DOHH2 (cell line): Measurements from ENCODE around the gene NLGN1.
"Not testable (repeated sequence)": the region's sequence is repeated elsewhere in the genome, so short reads cannot be mapped to it uniquely, and the experiment has no call there.

Experiments
- H3F3A ChIP-seq: fragments of 200-600 bp; sonication (generic), shearing (Covaris generic); 2 replicates; pipeline ENCODE4 v1.6.0; 2016; ENCODE audit warnings: antibody characterized with exemption, mild to moderate bottlenecking; ENCODE audit not compliant: control insufficient read depth, insufficient read depth
- H3K27ac ChIP-seq: fragments of 200-600 bp; sonication (generic); 2 replicates; pipeline ENCODE4 v1.5.1; 2014; ENCODE audit warnings: low read depth, mild to moderate bottlenecking, low read length, moderate library complexity
- H3K27me3 ChIP-seq: fragments of 200-600 bp; sonication (generic); 2 replicates; pipeline ENCODE4 v1.6.1; 2014; ENCODE audit warnings: mild to moderate bottlenecking, low read length, mixed read lengths; ENCODE audit not compliant: control insufficient read depth
- H3K36me3 ChIP-seq: fragments of 200-600 bp; sonication (generic); 2 replicates; pipeline ENCODE4 v1.6.1; 2014; ENCODE audit warnings: mild to moderate bottlenecking, low read length, moderate library complexity, mixed read lengths; ENCODE audit not compliant: control insufficient read depth
- H3K4me1 ChIP-seq: fragments of 200-600 bp; sonication (generic); 2 replicates; pipeline ENCODE4 v1.6.1; 2014; ENCODE audit warnings: mild to moderate bottlenecking, low read length, mixed read lengths; ENCODE audit not compliant: control insufficient read depth
- H3K4me2 ChIP-seq: fragments of 200-600 bp; sonication (generic); 2 replicates; pipeline ENCODE4 v1.6.0; 2014; ENCODE audit warnings: mild to moderate bottlenecking, low read length, moderate library complexity
- H3K4me3 ChIP-seq: fragments of 200-600 bp; sonication (generic); 2 replicates; pipeline ENCODE4 v1.5.1; 2014; ENCODE audit warnings: mild to moderate bottlenecking, low read length, mixed read lengths
- H3K79me2 ChIP-seq: fragments of 200-600 bp; sonication (generic); 2 replicates; pipeline ENCODE4 v1.6.1; 2014; ENCODE audit warnings: mild to moderate bottlenecking, low read length, mixed read lengths; ENCODE audit not compliant: control insufficient read depth
- H3K9me2 ChIP-seq: fragments of 200-600 bp; sonication (generic); replicated peaks from 2 replicates; pipeline ENCODE4 v1.6.1; 2014; ENCODE audit warnings: mild to moderate bottlenecking, low read length, mixed read lengths; ENCODE audit not compliant: control insufficient read depth
- H3K9me3 ChIP-seq: fragments of 200-600 bp; sonication (generic); 2 replicates; pipeline ENCODE4 v1.6.1; 2014; ENCODE audit warnings: antibody characterized with exemption, low read length, mixed read lengths; ENCODE audit not compliant: control insufficient read depth, insufficient read depth
- H4K20me1 ChIP-seq: fragments of 200-600 bp; sonication (generic); 2 replicates; pipeline ENCODE4 v1.6.0; 2014; ENCODE audit warnings: low read depth, mild to moderate bottlenecking, antibody characterized with exemption, low read length, moderate library complexity; ENCODE audit not compliant: control insufficient read depth, insufficient read depth
- EZH2phosphoT487 ChIP-seq: fragments of 200-600 bp; sonication (generic); IDR thresholded peaks from 2 replicates; pipeline ENCODE4 v1.6.1; 2017; ENCODE audit warnings: borderline replicate concordance, mild to moderate bottlenecking, antibody characterized with exemption, low read length, moderate library complexity, mixed read lengths
- TF ChIP-seq, protein P1 (sequence below): fragments of 200-600 bp; sonication (generic); IDR thresholded peaks from one replicate; pipeline ENCODE4 v1.5.1; 2014; ENCODE audit warnings: antibody characterized with exemption, mild to moderate bottlenecking, low read depth, low read length; ENCODE audit not compliant: poor library complexity, severe bottlenecking

The NLGN1 gene

DNA sequence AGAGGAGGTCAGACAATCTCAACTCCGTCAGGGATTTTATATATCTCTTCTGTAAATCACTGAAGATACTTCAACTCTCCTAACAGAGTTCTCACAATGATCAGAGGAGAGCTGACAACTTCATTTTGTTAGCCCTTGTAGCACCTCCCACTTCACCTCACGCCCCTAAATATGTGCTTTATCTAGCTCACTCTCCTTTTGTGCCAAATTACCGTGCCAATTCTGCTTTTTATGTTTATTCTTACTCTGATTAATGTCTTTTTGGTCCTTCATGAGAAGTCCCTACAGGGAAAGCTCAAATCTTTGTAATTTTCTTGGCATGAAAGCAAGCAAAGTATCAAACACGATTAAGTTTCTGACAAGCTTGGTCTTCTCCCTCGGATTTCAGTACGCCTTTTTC is 825.5 kb downstream of the NLGN1 start:
- H3K79me2 ChIP-seq = no peaks in the 10 kb centered on the region
- H3K27me3 ChIP-seq = no peaks in the 10 kb centered on the region
- no peaks in the 10 kb centered on the region for H4K20me1 ChIP-seq
- no peaks in the 10 kb centered on the region for H3K9me3 ChIP-seq
- H3K4me3 ChIP-seq = no peak overlapping the region
- no peaks in the 10 kb centered on the region for H3K4me1 ChIP-seq
- no peak overlapping the region for H3K4me2 ChIP-seq
- no peaks in the 10 kb centered on the region for H3F3A ChIP-seq
- TF ChIP-seq EZH2phosphoT487 = no peak
- TF ChIP-seq, protein P1, sequence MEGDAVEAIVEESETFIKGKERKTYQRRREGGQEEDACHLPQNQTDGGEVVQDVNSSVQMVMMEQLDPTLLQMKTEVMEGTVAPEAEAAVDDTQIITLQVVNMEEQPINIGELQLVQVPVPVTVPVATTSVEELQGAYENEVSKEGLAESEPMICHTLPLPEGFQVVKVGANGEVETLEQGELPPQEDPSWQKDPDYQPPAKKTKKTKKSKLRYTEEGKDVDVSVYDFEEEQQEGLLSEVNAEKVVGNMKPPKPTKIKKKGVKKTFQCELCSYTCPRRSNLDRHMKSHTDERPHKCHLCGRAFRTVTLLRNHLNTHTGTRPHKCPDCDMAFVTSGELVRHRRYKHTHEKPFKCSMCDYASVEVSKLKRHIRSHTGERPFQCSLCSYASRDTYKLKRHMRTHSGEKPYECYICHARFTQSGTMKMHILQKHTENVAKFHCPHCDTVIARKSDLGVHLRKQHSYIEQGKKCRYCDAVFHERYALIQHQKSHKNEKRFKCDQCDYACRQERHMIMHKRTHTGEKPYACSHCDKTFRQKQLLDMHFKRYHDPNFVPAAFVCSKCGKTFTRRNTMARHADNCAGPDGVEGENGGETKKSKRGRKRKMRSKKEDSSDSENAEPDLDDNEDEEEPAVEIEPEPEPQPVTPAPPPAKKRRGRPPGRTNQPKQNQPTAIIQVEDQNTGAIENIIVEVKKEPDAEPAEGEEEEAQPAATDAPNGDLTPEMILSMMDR = no peak
- H3K9me2 ChIP-seq = no peaks in the 10 kb centered on the region
- no peak overlapping the region for H3K27ac ChIP-seq
- H3K36me3 ChIP-seq = no peaks in the 10 kb centered on the region

DNA sequence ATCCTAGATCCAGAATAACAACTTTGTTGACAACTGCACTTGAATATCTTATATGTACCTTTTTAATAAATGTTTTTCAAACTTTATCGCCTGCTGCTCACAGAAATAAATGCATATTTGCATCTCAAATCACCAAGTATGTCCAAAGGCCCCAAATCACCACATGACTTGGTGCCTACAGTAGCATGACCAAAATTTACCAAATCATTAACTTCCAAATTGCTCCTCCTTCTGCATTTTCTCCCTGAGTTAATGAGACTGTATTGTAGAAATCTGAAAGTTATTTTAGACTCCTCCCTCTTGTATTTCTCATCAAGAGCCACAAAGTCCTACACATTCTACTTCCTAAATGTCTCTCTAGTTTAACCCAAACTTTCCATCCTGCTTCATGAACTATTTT is 826.1 kb downstream of the NLGN1 start:
- no peak overlapping the region for H3K4me2 ChIP-seq
- no peaks in the 10 kb centered on the region for H3K27me3 ChIP-seq
- no peaks in the 10 kb centered on the region for H3K4me1 ChIP-seq
- no peak overlapping the region for H3K27ac ChIP-seq
- no peak for TF ChIP-seq EZH2phosphoT487
- TF ChIP-seq, protein P1 = no peak
- no peaks in the 10 kb centered on the region for H3F3A ChIP-seq
- H3K36me3 ChIP-seq = no peaks in the 10 kb centered on the region
- no peaks in the 10 kb centered on the region for H3K9me2 ChIP-seq
- H3K79me2 ChIP-seq = no peaks in the 10 kb centered on the region
- no peaks in the 10 kb centered on the region for H3K9me3 ChIP-seq
- no peak overlapping the region for H3K4me3 ChIP-seq
- H4K20me1 ChIP-seq = no peaks in the 10 kb centered on the region

GRCh38 chr3:174229916-174230315 is 832.4 kb downstream of the NLGN1 start:
- no peak for TF ChIP-seq EZH2phosphoT487
- TF ChIP-seq, protein P1 = no peak
- Histone ChIP-seq H3K27me3 (no peaks in the 10 kb centered on the region), H3K9me2 (no peaks in the 10 kb centered on the region), H3F3A (no peaks in the 10 kb centered on the region), H3K36me3 (no peaks in the 10 kb centered on the region), H3K4me3 (no peak overlapping the region), H3K4me1 (no peaks in the 10 kb centered on the region), H4K20me1 (no peaks in the 10 kb centered on the region), H3K9me3 (no peaks in the 10 kb centered on the region), H3K4me2 (no peak overlapping the region), H3K27ac (no peak overlapping the region), H3K79me2 (no peaks in the 10 kb centered on the region)

DNA sequence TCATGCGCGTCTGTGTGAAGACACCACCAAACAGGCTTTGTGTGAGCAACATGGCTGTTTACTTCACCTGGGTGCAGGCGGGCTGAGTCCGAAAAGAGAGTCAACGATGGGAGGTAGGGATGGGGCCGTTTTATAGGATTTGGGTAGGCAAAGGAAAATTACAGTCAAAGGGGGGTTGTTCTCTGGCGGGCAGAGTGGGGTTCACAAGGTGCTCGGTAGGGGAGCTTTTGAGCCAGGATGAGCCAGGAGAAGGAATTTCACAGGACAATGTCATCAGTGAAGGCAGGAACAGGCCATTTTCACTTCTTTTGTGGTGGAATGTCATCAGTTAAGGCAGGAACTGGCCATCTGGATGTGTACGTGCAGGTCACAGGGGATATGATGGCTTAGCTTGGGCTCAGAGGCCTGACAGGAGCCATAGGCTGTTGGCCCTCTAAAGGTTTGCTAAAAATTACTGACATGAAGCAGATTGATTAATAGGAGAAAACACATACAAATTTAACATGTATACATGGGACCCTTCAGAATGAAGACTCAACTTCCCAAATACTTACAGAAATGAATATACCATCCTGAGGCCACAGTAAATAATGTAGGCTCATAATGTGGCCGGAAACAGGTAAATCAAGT is 834.6 kb downstream of the NLGN1 start:
- not testable (repeated sequence) for H3K9me2 ChIP-seq, H3K27me3 ChIP-seq, H3K4me2 ChIP-seq, H3K9me3 ChIP-seq, H4K20me1 ChIP-seq, H3K4me3 ChIP-seq, H3K79me2 ChIP-seq, H3F3A ChIP-seq, H3K36me3 ChIP-seq, H3K27ac ChIP-seq, H3K4me1 ChIP-seq
